GM19193 (cell line): ENCODE results near the gene SENP6.

Experiments used
- POLR2A ChIP-seq: IDR thresholded peaks from 4 replicates; pipeline ENCODE4 v1.6.1; 2011; ENCODE audit not compliant: insufficient read depth, insufficient read length; ENCODE audit errors: extremely low read depth

Gene SENP6

DNA sequence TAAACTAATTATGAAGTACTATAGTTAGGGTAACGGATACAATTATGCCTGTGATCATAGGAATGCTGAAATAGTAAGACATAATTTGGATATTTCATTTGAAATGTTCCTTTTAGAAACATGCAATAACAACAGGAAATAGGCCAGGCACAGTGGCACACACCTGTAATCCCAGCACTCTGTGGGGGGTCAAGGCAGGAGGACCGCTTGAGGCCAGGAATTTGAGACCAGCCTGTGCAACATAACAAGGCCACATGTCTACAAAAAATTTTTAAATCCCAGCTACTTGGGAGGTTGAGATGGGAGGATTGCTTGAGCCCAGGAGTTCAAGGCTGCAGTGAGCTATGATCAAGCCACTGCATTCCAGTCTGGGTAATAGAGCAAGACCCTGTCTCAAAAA lies 121.7 kb downstream of the SENP6 start:
- no peak for TF ChIP-seq POLR2A

DNA sequence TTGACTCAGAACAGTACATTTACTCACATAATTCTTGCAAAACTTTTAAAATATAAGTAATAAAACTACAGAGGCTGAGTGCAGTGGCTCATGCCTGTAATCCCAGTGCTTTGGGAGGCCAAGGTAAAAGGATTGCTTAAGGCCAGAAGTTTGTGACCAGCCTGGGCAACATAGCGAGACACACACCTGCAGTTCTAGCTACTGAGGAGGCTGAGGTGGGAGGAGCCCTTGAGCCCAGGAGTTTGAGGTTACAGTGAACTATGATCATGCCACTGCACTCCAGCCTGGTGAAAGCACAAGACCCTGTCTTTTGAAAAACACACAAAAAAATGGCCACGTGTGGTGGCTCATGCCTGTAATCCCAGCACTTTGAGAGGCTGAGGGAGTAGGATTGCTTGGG lies 125.5 kb downstream of the SENP6 start:
- TF ChIP-seq POLR2A: no peak

DNA sequence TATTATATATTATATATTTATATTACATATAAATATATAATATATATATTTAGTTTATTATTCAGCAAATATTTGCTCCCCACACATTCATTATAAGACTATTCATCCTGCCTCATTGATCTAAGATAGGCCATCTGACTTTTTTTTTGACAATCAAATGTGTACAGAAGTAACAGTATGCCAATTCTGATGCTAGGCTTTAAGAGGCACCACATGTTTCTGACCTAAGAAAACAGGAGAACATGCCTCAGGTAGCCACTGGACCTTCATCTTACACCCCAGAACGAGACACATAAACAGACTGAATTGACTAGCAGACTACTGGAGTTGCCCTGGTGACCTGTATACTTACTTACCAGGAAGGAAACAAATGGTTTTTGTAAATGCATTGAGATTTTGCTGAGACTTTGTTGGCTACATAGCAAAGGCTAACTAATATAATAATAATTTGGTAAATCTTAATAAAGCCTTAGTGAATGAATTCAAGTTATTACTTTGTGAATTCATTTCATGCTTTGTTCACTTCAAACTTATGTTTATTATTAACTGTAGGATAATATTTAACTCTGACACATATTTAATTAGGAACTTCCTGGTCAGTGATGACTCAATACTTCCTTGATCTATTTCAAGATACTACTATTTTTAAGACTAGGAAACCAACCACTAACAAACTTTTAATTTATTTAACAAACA lies 134.0 kb downstream of the SENP6 start:
- no peak for TF ChIP-seq POLR2A

DNA sequence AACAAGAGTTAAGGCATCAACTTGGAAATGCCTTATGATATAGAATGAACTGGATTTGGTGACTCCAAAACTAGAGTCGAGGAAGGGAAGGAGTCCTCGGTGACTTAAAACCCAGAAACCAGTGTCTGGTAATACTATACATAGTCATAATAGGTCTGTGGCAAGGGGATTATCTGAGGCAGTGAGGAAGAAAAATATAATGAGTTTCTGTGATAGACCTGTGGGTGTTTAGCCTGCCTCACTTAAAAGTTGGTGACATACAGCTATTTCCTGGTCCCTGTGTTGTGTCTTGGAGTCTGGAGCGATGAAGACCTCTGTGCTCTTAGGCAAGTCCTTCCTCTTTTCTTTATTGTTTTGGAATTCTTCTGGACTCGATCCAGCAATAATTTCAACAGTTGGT lies 142.3 kb downstream of the SENP6 start:
- no peak for TF ChIP-seq POLR2A

DNA sequence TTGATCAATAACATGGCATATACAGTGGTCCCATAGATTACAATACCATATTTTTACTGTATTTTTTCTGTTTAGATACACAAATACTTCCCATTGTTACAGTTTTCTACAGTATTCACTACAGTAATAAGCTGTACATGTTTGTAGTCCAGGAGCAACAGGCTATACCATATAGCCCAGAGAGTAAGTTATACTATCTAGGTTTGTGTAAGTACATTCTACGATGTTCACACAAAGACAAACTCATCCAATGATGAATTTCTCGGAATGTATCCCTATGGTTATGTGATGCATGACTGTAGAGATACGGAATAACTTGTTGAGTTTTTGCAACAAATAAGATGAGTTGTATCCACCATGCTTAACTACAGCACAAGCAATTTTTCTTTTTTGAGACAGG lies 143.7 kb downstream of the SENP6 start:
- TF ChIP-seq POLR2A: no peak

DNA sequence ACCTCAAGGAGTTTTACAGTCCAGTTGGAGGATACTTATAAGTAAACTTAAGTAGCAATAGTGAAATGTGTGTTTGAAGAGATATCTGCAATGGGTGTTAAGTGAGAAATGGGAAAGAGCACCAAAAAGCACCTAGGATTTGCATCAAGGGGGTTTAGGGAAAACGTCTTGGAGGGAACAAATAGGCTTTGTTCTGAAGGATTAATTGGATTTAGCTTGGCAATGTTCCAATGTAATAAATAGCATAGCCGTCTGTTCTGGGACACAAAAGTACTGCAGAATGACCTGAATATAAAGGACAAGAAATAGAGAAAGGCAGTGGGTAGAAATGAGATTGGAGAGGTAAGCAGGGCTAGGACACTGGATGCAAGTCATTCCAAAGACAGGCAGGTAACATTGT lies 144.5 kb downstream of the SENP6 start:
- TF ChIP-seq POLR2A: no peak

DNA sequence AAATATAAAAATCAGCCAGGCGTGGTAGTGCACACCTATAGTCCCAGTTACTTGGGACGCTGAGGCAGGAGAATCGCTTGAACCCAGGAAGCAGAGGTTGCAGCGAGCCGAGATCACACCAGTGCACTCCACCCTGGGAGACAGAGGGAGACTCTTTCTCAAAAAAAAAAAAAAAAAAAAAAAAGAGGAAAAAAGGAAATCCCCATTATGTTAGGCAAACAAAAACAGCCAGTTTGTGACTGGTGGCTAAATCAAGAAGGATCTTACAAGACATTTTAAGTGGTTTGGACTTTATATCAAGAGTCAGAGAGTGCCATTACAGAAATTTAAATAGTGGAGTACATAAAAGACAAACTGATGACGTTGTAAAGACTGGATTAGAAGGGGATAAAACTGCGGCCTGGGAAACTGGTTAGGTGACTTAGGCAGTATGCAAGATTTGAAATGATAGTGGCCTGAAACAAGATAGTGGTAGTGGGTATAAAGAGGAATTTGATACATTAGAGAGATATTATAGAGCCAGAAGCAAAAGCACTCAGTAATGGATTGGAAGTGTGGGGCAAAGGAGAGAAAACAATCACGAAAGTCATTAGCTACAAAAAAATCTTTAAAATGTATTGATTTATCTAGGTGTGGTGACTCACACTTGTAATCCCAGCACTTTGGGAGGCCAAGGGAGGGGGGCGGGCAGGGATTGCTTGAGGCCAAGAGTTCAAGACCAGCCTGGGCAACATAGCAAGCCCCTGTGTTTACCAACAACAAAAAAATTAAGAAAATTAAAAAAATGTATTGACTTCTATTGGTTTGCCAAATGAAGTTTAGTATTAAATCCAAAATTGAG lies 145.7 kb downstream of the SENP6 start:
- TF ChIP-seq POLR2A: no peak

DNA sequence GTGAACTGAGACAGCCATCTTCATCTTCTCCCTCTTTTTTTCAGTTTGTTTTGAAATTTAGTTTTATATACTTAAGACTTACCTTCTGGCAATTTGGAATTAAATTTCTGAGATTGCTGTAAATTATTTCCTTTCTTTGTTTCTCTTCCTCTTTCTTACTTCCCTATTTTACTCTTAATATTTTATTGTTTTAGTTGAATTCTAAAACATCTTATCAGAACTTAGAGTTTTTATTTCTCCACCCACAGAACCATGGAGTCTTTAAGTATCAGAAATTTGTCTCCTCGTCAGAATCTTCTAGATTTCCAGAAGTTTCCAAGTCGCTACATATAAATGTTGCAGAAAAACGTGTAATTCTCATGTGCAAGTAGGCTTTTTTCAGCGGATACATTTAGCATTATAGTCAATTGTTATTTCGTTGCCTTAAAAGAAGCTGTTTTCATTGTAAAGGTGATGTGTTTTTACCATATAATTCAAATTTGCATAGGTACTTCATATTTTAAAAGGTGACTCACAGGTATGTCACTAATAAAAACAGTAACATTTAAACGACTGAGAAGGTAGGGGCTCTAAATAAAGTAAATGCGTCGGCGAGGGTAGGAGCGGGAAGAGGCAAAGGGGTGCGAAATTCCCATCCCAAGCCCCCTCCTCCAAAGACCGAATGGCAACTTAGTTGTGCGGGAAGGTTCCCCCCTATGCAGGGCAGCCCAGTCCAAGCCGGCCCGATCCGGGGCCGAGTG lies 146.5 kb downstream of the SENP6 start:
- no peak for TF ChIP-seq POLR2A

DNA sequence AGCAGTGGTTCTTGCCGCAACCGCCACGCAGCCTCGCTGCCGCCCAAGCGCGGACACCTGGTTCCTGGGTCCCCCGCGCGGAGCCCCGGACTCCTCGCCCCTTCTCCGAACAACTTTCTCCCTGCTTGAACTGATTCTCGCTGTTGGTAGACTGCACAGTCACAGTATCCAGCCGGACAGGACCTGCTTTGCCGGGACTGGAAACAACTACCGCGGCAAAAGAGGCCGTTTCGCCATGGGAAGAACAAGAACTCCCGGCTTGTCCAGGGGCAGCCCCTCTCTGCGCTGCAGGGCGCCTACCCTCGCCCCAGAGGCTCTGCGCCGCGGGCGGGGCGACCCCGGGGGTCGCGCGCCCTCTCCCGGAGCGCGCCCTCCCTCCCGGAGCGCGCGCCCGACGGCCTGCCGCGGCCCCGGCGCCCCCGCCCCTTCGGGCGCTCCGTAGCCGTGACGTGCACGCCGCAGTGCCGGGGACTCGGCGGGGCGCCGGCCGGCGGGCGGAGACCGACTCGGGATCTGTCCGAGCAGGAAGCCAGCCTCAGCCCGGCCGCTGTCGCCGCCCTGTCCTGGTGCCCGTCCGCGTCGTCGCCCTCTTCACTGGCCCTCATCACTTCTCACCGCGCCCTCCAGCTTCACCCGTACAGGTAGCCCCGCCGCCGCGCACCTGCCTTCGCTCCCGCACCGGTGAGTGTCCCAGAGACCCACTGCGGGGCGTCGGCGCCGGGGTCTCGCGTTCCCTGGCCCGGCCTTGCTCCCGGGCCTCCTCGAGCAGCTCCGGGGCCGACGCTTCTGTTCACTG lies 147.3 kb downstream of the SENP6 start, which contains the start of gene MYO6:
TSS of gene MYO6 (plus strand) at position 497 of the 796 bp plus-strand sequence. CDS start 68,309 bp downstream, outside the sequence.
- TF ChIP-seq POLR2A: peak; percentile 93

DNA sequence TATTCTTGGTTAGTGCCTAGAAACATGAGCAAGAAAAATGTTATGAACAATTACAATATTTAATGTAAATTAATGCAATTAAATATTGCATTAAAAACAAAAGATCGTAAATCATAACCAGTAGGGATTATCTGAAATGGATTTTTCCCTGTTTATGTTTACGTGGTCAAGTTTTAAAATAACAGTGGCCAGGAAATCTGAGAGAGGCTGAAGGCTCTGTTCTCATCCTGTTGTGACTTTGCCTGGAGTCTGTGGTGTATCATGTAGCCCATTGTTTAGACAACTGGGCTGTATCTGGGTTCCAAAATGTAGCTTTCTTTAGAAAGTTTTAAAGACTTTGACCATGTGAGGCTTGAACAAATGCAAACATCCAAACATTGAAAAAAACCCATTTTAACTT lies 149.8 kb downstream of the SENP6 start:
- TF ChIP-seq POLR2A: no peak

DNA sequence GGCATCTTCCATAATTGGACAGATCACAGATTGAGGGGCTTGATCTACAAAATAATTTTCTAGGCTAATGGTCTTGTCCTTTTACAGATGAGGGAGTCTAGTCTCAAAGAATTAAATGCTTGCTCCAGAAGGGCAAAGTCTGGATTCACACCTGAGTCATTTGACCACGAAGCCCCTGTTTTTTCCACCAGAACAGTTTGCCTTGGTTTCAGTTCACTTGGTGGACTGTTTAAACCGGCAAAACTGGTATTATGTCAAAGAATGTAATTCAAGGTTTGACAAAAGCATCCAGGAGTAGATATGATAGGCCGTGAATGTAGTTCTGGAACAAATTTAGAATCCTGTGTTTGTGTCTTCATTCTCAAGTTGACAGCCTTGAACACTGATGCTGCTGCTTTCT lies 150.7 kb downstream of the SENP6 start:
- no peak for TF ChIP-seq POLR2A

DNA sequence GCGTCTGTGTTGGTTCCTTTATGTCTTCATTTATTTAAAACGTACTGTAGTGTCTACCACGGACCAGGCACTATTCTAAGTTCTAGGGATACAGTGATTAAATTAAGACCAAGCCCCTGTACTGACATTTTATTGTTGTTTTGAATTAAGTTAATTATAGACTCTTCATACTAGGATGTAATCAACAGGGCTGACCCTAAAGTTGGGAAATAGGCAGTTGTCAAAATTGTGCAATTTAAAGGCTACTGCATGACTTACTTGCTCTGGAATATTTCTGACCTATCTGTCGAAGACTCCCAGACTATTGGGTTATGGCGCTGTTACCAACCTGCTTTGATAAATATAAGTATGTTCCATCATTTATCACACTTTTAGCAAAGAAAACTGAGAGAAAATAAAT lies 154.0 kb downstream of the SENP6 start:
- no peak for TF ChIP-seq POLR2A

DNA sequence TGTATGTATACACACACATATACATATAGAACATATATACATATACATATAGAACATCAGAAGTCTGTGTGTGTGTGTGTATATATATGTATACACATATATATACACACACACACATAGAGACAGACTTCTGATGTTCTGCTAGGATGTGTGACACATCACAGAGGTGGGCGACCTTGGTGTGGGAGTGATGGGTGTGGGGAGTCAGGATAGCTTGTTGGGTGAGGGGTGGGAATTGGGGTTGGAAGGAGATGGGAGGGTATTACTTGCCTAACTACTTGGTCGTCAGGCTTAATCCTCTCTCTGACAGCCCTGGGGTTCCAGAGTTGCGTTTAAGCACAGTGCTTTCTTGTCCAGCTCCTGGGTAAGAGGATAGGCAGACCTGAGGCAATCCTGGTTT lies 155.6 kb downstream of the SENP6 start:
- no peak for TF ChIP-seq POLR2A

DNA sequence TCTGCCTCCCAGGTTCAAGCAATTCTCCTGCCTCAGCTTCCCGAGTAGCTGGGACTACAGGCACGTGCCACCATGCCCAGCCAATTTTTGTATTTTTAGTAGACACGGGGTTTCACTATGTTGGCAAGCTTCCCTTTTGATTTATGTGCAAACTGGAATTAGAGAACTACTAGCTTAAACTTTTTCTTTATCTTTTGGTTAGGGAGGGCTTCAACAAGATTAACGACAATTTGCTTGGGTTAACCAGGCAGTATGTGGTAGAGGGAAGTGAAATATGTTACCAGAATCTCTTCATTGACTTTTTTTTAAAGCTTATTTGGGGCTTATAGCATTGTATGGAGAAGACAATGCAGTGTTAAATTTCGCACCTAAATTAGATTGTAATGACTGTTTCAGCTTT lies 156.4 kb downstream of the SENP6 start:
- TF ChIP-seq POLR2A: no peak

DNA sequence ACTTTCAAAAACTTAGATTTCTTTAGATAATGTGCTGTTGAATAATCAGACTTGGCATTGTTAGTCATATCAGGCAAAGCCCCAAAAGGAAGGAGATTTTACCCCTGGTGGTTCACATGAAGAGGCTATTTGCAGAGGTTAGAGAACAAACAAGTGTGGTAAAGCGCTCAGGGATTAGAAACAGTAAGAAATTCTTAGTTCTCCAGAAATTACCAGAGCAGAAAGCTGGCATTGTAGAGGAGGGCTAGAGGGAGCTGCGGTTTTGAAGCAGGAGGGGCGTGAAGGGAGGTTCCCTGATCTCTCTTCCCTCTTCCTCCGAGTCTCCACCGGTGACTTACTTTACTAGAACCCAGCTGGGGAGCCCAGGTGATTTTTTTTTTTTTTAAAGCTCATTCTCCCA lies 157.5 kb downstream of the SENP6 start:
- TF ChIP-seq POLR2A: no peak
